Heart left ventricle (tissue), 16 donors: ENCODE measurements around the gene KIDINS220. TPM values are rescaled to one million over a fixed set of nuclear protein-coding genes. Genes with fewer than 3 reads are reported as not detected.
A peak's percentile ranks its signal among the peaks of the same experiment; 100 is the strongest.
"Not testable (repeated sequence)": the region's sequence is repeated elsewhere in the genome, so short reads cannot be mapped to it uniquely, and the experiment has no call there.

Source experiments
- ATAC-seq, 4 donors: fragments of 200-7000 bp; cut with Tn5 transposase; one replicate each; pipeline ENCODE4 v1.9.1; 2020 to 2022; ENCODE audit warnings: moderate library complexity in 4 of 4, mild to moderate bottlenecking in 3 of 4, moderate number of reproducible peaks in 1 of 4
- DNase-seq, 5 donors: peaks; one replicate each; pipeline ENCODE4 v3.0.0-alpha.2; 2020
- H3K27ac ChIP-seq, 12 donors: fragments of 200-600 bp; sonication (generic) in 4 of 12; one replicate each; pipeline versions ENCODE4 v1.5.0 to v1.8.0; 2016 to 2022; ENCODE audit warnings: mild to moderate bottlenecking in 2 of 12
- H3K27me3 ChIP-seq, 9 donors: fragments of 200-600 bp; sonication (generic) in 2 of 9; one replicate each; pipeline versions ENCODE4 v1.5.1 to v1.8.0; 2016 to 2022; ENCODE audit warnings: mild to moderate bottlenecking in 3 of 9
- H3K36me3 ChIP-seq, 9 donors: fragments of 200-600 bp; sonication (generic) in 2 of 9; one replicate each; pipeline versions ENCODE4 v1.5.0 to v1.8.0; 2018 to 2022; ENCODE audit warnings: mild to moderate bottlenecking in 2 of 9
- H3K4me1 ChIP-seq, 12 donors: fragments of 200-600 bp; sonication (generic) in 4 of 12; one replicate each; pipeline versions ENCODE4 v1.5.0 to v1.8.0; 2016 to 2022; ENCODE audit warnings: mild to moderate bottlenecking in 3 of 12
- H3K4me3 ChIP-seq, 12 donors: fragments of 200-600 bp; sonication (generic) in 4 of 12; one replicate each; pipeline versions ENCODE4 v1.5.0 to v1.8.0; 2017 to 2022; ENCODE audit warnings: mild to moderate bottlenecking in 9 of 12, moderate library complexity in 4 of 12
- H3K9me3 ChIP-seq, 12 donors: fragments of 200-600 bp; sonication (generic) in 4 of 12; one replicate each; pipeline versions ENCODE4 v1.5.0 to v1.8.0; 2016 to 2022; ENCODE audit warnings: mild to moderate bottlenecking in 1 of 12
- CTCF ChIP-seq, 12 donors: fragments of 200-600 bp; sonication (generic) in 4 of 12; IDR thresholded peaks; one replicate each; pipeline versions ENCODE4 v1.5.0 to v1.8.0; 2018 to 2022; ENCODE audit warnings: antibody characterized with exemption in 12 of 12, mild to moderate bottlenecking in 5 of 12
- POLR2A ChIP-seq, 2 donors: fragments of 450-650 bp; IDR thresholded peaks; one replicate each; pipeline ENCODE4 v1.6.1; 2017; ENCODE audit warnings: antibody characterized with exemption in 2 of 2, mild to moderate bottlenecking in 2 of 2, moderate library complexity in 2 of 2
- WGBS, 4 donors: extraction: QIAGEN DNeasy Blood & Tissue Kit in 2 of 4; methylation state at CpG; one replicate each; pipeline versions ENCODE4 v1.1.5 to v1.1.7; 2013 to 2018; 5-methylcytosine and 5-hydroxymethylcytosine counted together
- intact Hi-C, 10 donors: fragments of 100-400 bp; cut with DNase I; formaldehyde crosslinking; loops; one replicate each; pipeline versions ENCODE4 v1.11.1 to v1.14.2; 2022
- polyA plus RNA-seq, 2 donors: library from polyadenylated mRNA; stranded (reverse); fragments of 200-250 nt; gene quantifications; one replicate each; pipeline ENCODE4 v1.2.3, GENCODE V29; 2013
- total RNA-seq, 9 donors: library from RNA; depleted of rRNA in 2 of 9; stranded (reverse); fragments of >200 nt in 2 of 9; fragmentation: NEBNext Ultra II Directional in 3 of 9; extraction: Animal tissue kit (Norgen Biotek cat#: 25700) in 3 of 9; gene quantifications; one replicate each; pipeline versions ENCODE4 v1.1.0 to v1.2.4, GENCODE V29; 2016 to 2023
- donor health status: ischemic (EF 13 %, LVEDD 7.1; RV severe dilation, severe dysfunction).
- donor health status: healthy with polysubstance abuse.
- donor health status: DM: no; HTN: yes; CAD: no.
- donor health status: DM: no; HTN: no; CAD: no.
- donor health status: ischemic (EF 25% LVEDD 6.9; RV normal size, moderate dysfunction).
- donor health status: ischemic (EF 25% LVEDD 5.7; RV mildly dilated, moderate dysfunction).
- donor health status: healthy.
- donor health status: DM: yes; HTN: yes; CAD: no.
- donor health status: ischemic (EF 35%, LVEDD 5.7; RV mildly dilated, moderate dysfunction).
- donor health status: nonischemic (EF 11% LVEDD 7.7; RV severe dilation, severe dysfunction).
- donor health status: DM: yes; HTN: yes; CAD: no.
- donor health status: PGD.
- donor health status: ischemic (EF 29% LVEDD 5.4; RV normal size, mild dysfunction).
- donor health status: nonischemic (EF 23%, LVEDD 6.1; RV moderate dilation, normal function).

KIDINS220 gene
- total and polyA plus RNA-seq, 11 donors: 22.7 to 108 (median 74.5) TPM

DNA sequence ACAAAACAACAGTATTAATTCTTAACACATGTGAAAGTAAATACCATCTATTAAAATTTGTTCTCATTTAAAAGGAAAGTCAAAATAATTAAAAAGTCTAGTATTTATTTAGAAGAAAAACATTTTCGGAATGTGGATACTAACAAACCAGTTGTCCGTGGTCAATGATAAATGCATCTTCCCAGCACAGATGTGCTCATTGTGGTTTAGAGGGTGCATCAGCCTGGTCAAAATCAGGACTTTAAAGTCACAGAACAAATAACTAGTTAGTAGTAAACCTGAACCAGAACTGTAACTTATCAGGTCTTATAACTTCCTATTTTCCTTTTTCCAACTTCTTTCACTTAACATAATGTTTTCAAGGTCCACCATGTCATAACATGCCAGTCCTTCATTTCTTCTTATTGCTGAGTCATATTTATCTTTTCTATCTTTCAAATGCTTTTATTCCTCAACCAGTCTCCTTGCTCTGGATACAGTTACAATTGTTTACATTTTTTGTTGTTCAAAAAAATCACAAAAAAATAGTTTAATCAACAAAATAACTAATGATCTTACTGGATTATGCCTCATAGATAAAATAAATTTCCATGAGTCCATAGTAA, 99.7 kb downstream of the KIDINS220 start:
- intact Hi-C loops: no loop called here
- WGBS, 4 donors: 92 to 97% (median 96%) methylated on average over 2 of the region's 2 CpGs

GRCh38 chr2:8732601-8733000, 104.8 kb downstream of the KIDINS220 start:
- WGBS, 4 donors: 95 to 98% (median 97%) methylated on average over 10 of the region's 10 CpGs
- H3K4me3 ChIP-seq: no peak overlapping the region
- peaks cover 0 to 100% (median 100%) of the 10 kb centered on the region in 9 donors for H3K36me3 ChIP-seq
- no peaks in the 10 kb centered on the region for H3K27me3 ChIP-seq
- H3K27ac ChIP-seq: no peak overlapping the region
- intact Hi-C loops: no loop called here
- TF ChIP-seq POLR2A (IDR thresholded peaks at IDR 0.05): no peak
- no peak for TF ChIP-seq CTCF (IDR thresholded peaks at IDR 0.05)
- DNase-seq (no peak), ATAC-seq (no peak)
- H3K9me3 ChIP-seq: no peaks in the 10 kb centered on the region
- peaks cover 0 to 12% (median 0%) of the 10 kb centered on the region in 12 donors for H3K4me1 ChIP-seq

More for the DNA sequence above, 99.7 kb downstream of the KIDINS220 start:
- peaks cover 0 to 97% (median 72%) of the 10 kb centered on the region in 9 donors for H3K36me3 ChIP-seq
- TF ChIP-seq CTCF (IDR thresholded peaks at IDR 0.05) (no peak), POLR2A (IDR thresholded peaks at IDR 0.05) (no peak)
- no peak overlapping the region for H3K27ac ChIP-seq
- no peaks in the 10 kb centered on the region for H3K9me3 ChIP-seq
- H3K4me1 ChIP-seq: no peaks in the 10 kb centered on the region
- no peak overlapping the region for H3K4me3 ChIP-seq
- DNase-seq: no peak
- no peaks in the 10 kb centered on the region for H3K27me3 ChIP-seq
- no peak for ATAC-seq

DNA sequence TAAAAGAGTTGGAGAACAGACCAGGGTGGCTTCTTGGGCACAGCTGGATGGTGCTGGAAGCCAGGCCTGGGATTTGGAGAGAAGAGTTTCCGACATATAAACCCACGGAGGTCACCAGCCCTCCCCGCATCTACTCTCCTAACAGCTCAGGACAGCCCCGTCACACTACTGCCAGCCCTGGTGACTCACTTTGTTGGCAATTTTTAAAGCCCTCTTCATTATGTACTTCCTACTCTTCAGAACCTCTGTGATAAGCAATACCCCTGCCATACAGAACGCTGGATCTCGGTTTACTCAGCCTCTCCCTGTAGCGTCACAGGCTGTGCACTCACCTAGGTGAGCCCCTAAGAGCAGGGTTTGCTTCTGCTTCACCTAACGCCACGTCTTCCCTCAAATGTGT, 107.5 kb downstream of the KIDINS220 start:
- 53 to 70% (median 62%) methylated on average over 9 of the region's 9 CpGs for WGBS, 4 donors

GRCh38 chr2:8729101-8729500, 108.3 kb downstream of the KIDINS220 start:
- H3K4me3 ChIP-seq, DNase-seq, ATAC-seq, H3K27me3 ChIP-seq, H3K27ac ChIP-seq, H3K9me3 ChIP-seq, intact Hi-C loops: not testable (repeated sequence)
- peaks cover 0 to 93% (median 79%) of the 10 kb centered on the region in 9 donors for H3K36me3 ChIP-seq
- H3K4me1 ChIP-seq: peaks cover 0 to 12% (median 0%) of the 10 kb centered on the region in 12 donors
- WGBS, 4 donors: 93 to 95% (median 94%) methylated on average over 5 of the region's 5 CpGs

More for the DNA sequence above, 107.5 kb downstream of the KIDINS220 start:
- H3K27ac ChIP-seq: peak overlapping the region in 3 of 12 donors; percentile 1 to 46 (median 28)
- TF ChIP-seq POLR2A (IDR thresholded peaks at IDR 0.05) (no peak), CTCF (IDR thresholded peaks at IDR 0.05) (no peak)
- no peaks in the 10 kb centered on the region for H3K9me3 ChIP-seq
- no peak overlapping the region for H3K4me3 ChIP-seq
- peaks cover 0 to 98% (median 87%) of the 10 kb centered on the region in 9 donors for H3K36me3 ChIP-seq
- H3K27me3 ChIP-seq: no peaks in the 10 kb centered on the region
- H3K4me1 ChIP-seq: peaks cover 0 to 12% (median 0%) of the 10 kb centered on the region in 12 donors
- peak; percentile 96 to 99 (median 98) for ATAC-seq
- intact Hi-C loops: no loop called here
- peak in 4 of 5 donors; percentile 54 to 80 (median 66) for DNase-seq
